ENCODE measurements around the gene DCBLD2. TPM values are rescaled to one million over a fixed set of nuclear protein-coding genes. Genes with fewer than 3 reads are reported as not detected.

Gene DCBLD2
- total RNA-seq, 1 donor from 2014 or later: 43.1 TPM

- no peak for DNase-seq
- no peak for ATAC-seq
- intact Hi-C loops (cut with micrococcal nuclease): no loop called here
These were observed 94.5 kb downstream of the DCBLD2 start for GRCh38 chr3:98807011-98807410.

- DNase-seq (no peak), ATAC-seq (no peak)
- intact Hi-C loops (cut with micrococcal nuclease): no loop called here
These were observed 95.0 kb downstream of the DCBLD2 start for GRCh38 chr3:98806521-98806920.

GRCh38 chr3:98805571-98805970 lies 95.9 kb downstream of the DCBLD2 start:
- DNase-seq (no peak), ATAC-seq (no peak)
- intact Hi-C loops (cut with micrococcal nuclease): no loop called here

- DNase-seq (no peak), ATAC-seq (peak; percentile 23)
- intact Hi-C loops (cut with micrococcal nuclease): no loop called here
These were observed 100.3 kb downstream of the DCBLD2 start for GRCh38 chr3:98801043-98801747.

GRCh38 chr3:98800401-98800800 lies 101.1 kb downstream of the DCBLD2 start:
- no peak for DNase-seq
- no peak for ATAC-seq
- intact Hi-C loops (cut with micrococcal nuclease): no loop called here

- intact Hi-C loops (cut with micrococcal nuclease): no loop called here
- DNase-seq (no peak), ATAC-seq (no peak)
These were observed 102.0 kb downstream of the DCBLD2 start for GRCh38 chr3:98799479-98799878.

GRCh38 chr3:98798820-98799219 lies 102.7 kb downstream of the DCBLD2 start:
- intact Hi-C loops (cut with micrococcal nuclease): no loop called here
- DNase-seq: no peak
- ATAC-seq: peak; percentile 49

GRCh38 chr3:98797905-98798304 lies 103.6 kb downstream of the DCBLD2 start:
- ATAC-seq (no peak), DNase-seq (no peak)
- intact Hi-C loops (cut with micrococcal nuclease): no loop called here

GRCh38 chr3:98796334-98796733 lies 105.2 kb downstream of the DCBLD2 start:
- intact Hi-C loops (cut with micrococcal nuclease): no loop called here
- DNase-seq (no peak), ATAC-seq (no peak)

DNA sequence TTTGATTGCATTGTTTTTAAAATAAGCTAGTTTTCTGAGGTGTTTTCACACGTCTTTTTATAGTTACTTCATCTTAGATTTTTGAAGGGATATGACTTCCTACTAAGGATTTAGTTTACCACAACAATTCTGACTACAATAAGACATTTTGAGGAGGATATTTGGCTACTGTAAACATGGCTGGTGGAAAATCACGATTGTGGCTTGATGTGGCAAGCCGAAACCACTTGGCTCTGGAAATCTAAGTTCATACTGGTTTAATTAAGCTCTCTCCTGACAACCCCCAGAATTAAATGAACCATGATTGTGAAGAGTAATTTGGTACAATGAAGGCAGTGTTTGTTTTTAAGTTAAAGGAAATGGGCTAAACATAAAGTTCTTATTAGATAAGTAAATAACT lies 107.5 kb downstream of the DCBLD2 start:
- intact Hi-C loops (cut with micrococcal nuclease): no loop called here
- ATAC-seq (no peak), DNase-seq (no peak)

- no peak for ATAC-seq
- intact Hi-C loops (cut with micrococcal nuclease): no loop called here
These were observed 109.9 kb downstream of the DCBLD2 start for GRCh38 chr3:98791341-98792325.

DNA sequence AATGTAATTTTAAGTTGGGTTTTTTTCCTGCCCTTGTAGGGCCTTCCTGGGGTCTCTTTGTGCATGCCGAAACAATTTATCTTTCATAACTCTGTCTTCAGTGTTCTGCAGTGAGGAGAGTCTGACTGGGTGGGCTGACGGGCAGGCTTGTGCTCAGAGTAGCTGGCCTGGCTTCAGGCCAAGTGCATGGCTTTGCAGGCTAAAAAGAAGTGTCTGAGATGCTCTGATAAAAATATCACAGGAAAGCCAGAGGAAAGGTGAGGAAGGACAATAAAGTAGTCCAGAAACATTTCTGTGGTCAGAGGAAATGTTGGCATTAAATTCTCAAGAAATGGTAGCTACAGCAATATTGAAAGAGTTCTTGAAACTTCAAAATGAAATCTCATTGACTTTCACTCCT lies 112.8 kb downstream of the DCBLD2 start:
- DNase-seq: peak; percentile 65
- intact Hi-C loops (cut with micrococcal nuclease): loop anchor here (10.0 kb wide), 1 partner anchor 54 kb away; no protein-coding TSS in a partner anchor
- ATAC-seq: no peak

More at GRCh38 chr3:98791341-98792325, 109.9 kb downstream of the DCBLD2 start:
- no peak for DNase-seq

- DNase-seq (no peak), ATAC-seq (peak; percentile 39)
- intact Hi-C loops (cut with micrococcal nuclease): loop anchor here (10.0 kb wide), 1 partner anchor 52 kb away; no protein-coding TSS in a partner anchor
These were observed 114.3 kb downstream of the DCBLD2 start for GRCh38 chr3:98787181-98787580.

GRCh38 chr3:98786364-98787006 lies 115.0 kb downstream of the DCBLD2 start:
- peak; percentile 12 for ATAC-seq
- no peak for DNase-seq
- intact Hi-C loops (cut with micrococcal nuclease): loop anchor here (10.0 kb wide), 1 partner anchor 52 kb away; no protein-coding TSS in a partner anchor

DNA sequence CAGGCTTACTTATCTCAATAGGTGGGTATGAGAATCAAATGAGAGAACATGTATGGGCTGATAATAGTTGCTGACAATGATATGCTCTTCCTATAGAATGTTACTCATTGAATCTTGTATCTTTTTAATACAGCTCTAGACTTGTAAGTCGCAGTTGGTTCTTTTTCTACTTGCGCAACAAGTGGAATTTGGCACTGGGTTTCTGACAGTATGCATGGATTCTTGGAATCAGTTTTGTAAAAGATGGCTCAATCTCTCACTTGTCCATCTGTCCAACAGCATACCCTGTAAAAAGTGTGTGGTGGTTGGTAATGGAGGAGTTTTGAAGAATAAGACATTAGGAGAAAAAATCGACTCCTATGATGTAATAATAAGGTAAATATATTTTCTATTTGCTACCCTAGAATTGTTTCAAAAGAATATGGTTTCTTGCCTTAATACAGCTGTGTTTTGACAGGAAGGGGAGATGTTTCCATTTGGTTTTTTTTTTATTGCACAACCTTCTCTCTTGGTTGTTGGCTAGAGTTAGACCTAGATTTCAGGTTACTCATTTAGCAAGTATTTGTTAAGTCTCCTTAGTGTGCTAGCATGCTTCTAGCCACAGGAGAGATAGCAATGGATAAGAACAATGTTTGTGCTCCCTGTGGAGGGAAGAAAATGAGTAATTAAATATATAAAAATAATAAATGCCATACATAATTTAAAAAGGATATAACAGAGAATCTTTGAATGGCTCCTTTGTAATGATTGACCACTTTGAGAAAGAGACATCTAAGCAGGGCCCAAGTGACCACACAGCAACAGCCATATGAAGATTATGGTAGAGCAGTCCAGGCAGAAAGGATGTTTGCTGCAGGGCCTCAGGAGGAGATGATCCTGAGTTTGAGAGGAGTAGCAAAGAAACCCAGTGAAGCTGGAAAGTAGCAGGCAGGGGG lies 116.6 kb downstream of the DCBLD2 start:
- peak; percentile 73 for ATAC-seq
- intact Hi-C loops (cut with micrococcal nuclease): loop anchor here (10.0 kb wide), 1 partner anchor 50 kb away; no protein-coding TSS in a partner anchor

DNA sequence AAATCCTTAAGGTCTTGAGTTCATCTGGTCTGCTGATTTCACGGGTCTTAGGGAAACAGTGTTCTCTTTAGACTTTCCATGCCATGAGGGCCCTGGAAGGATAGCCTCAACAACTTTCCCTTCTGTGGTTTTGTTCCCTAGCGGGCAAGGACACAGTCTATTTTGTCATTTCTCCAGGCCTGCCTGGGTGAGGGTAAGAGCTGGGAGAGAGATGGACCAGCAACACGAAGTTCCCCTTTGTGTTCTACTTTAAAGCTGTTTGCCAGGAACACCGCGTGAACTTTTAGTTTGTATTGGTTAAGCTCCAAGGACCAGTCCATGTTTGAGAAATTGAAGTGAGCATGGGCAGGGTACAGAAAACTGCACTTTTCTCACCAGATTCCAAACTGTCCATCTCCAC lies 117.5 kb downstream of the DCBLD2 start:
- DNase-seq (no peak), ATAC-seq (peak; percentile 52)
- intact Hi-C loops (cut with micrococcal nuclease): loop anchor here (10.0 kb wide), 1 partner anchor 49 kb away; no protein-coding TSS in a partner anchor

More for the DNA sequence above, 116.6 kb downstream of the DCBLD2 start:
- no peak for DNase-seq

GRCh38 chr3:98782824-98783500 lies 118.5 kb downstream of the DCBLD2 start:
- intact Hi-C loops (cut with micrococcal nuclease): loop anchor here (10.0 kb wide), 1 partner anchor 48 kb away; no protein-coding TSS in a partner anchor
- ATAC-seq (no peak), DNase-seq (no peak)

- no peak for ATAC-seq
- no peak for DNase-seq
- intact Hi-C loops (cut with micrococcal nuclease): loop anchor here (10.0 kb wide), 1 partner anchor 46 kb away; no protein-coding TSS in a partner anchor
These were observed 121.2 kb downstream of the DCBLD2 start for GRCh38 chr3:98780343-98780742.
